Cardiac muscle cell (in vitro differentiated cells and primary cell): ENCODE results near the gene SNRNP48. TPM values are rescaled to one million over a fixed set of nuclear protein-coding genes. Genes with fewer than 3 reads are reported as not detected.

Source experiments
- DNase-seq, 2 donors: peaks; one replicate each; pipeline versions ENCODE4 v3.0.0 to v3.0.0-alpha.2; 2010 to 2017; ENCODE audit warnings: low read depth in 1 of 2, low spot score in 1 of 2
- H3K27ac ChIP-seq: fragments of 200-600 bp; sonication (generic); 2 replicates; pipeline ENCODE4 v1.5.1; 2016
- H3K27me3 ChIP-seq: fragments of 200-600 bp; sonication (generic); 2 replicates; pipeline ENCODE4 v1.6.0; 2016; ENCODE audit warnings: control low read depth
- H3K36me3 ChIP-seq: fragments of 200-600 bp; sonication (generic); 2 replicates; pipeline ENCODE4 v1.5.1; 2016; ENCODE audit warnings: control low read depth
- H3K4me1 ChIP-seq: fragments of 200-600 bp; sonication (generic); 2 replicates; pipeline ENCODE4 v1.8.1; 2017; ENCODE audit warnings: low read depth, mild to moderate bottlenecking, mixed run types
- H3K4me3 ChIP-seq: fragments of 200-600 bp; sonication (generic); 2 replicates; pipeline ENCODE4 v1.5.1; 2016; ENCODE audit warnings: mild to moderate bottlenecking
- H3K9me3 ChIP-seq: fragments of 200-600 bp; sonication (generic); 2 replicates; pipeline ENCODE4 v1.5.1; 2017; ENCODE audit warnings: low read depth, mild to moderate bottlenecking, control low read depth
- CTCF ChIP-seq: IDR thresholded peaks from 2 replicates; pipeline ENCODE4 v1.5.1; 2012; ENCODE audit warnings: low read depth, mild to moderate bottlenecking, low read length
- polyA plus RNA-seq: library from polyadenylated mRNA; unstranded; fragments of >200 nt; fragmentation: Nextera tagmentation; extraction: Ambion mirVana; gene quantifications from 2 replicates; pipeline ENCODE4 v1.2.1, GENCODE V29; 2016
- total RNA-seq: library from RNA; depleted of rRNA; stranded (reverse); fragments of >200 nt; gene quantifications from 2 replicates; pipeline ENCODE4 v1.2.3, GENCODE V29; 2016

Gene SNRNP48
- total and polyA plus RNA-seq, 2 experiments from 2014 or later = 9.2 to 24.8 TPM

GRCh38 chr6:7637533-7637932 is 47.5 kb downstream of the SNRNP48 start:
- Histone ChIP-seq H3K27me3 (no peaks in the 10 kb centered on the region), H3K4me1 (no peaks in the 10 kb centered on the region)
- TF ChIP-seq CTCF = no peak

GRCh38 chr6:7639427-7639826 is 49.4 kb downstream of the SNRNP48 start:
- H3K9me3 ChIP-seq = no peaks in the 10 kb centered on the region
- TF ChIP-seq CTCF = no peak
- no peak overlapping the region for H3K27ac ChIP-seq
- H3K4me1 ChIP-seq = no peaks in the 10 kb centered on the region
- DNase-seq = no peak
- no peaks in the 10 kb centered on the region for H3K27me3 ChIP-seq
- no peaks in the 10 kb centered on the region for H3K36me3 ChIP-seq
- H3K4me3 ChIP-seq = no peak overlapping the region

More at GRCh38 chr6:7637533-7637932, 47.5 kb downstream of the SNRNP48 start:
- H3K9me3 ChIP-seq = no peaks in the 10 kb centered on the region
- peak in 1 of 2 donors; percentile 21 for DNase-seq
- H3K4me3 ChIP-seq = no peak overlapping the region
- no peaks in the 10 kb centered on the region for H3K36me3 ChIP-seq
- H3K27ac ChIP-seq = no peak overlapping the region

GRCh38 chr6:7640016-7640415 is 50.0 kb downstream of the SNRNP48 start:
- TF ChIP-seq CTCF = no peak
- DNase-seq = no peak
- Histone ChIP-seq H3K9me3 (no peaks in the 10 kb centered on the region), H3K4me1 (no peaks in the 10 kb centered on the region), H3K27ac (no peak overlapping the region), H3K4me3 (no peak overlapping the region), H3K36me3 (no peaks in the 10 kb centered on the region), H3K27me3 (no peaks in the 10 kb centered on the region)

GRCh38 chr6:7640607-7641577 is 50.9 kb downstream of the SNRNP48 start:
- Histone ChIP-seq H3K36me3 (no peaks in the 10 kb centered on the region), H3K4me3 (no peak overlapping the region), H3K9me3 (no peaks in the 10 kb centered on the region), H3K27me3 (no peaks in the 10 kb centered on the region), H3K27ac (no peak overlapping the region), H3K4me1 (no peaks in the 10 kb centered on the region)
- peak in 1 of 2 donors; percentile 74 for DNase-seq
- no peak for TF ChIP-seq CTCF

GRCh38 chr6:7642791-7643190 is 52.8 kb downstream of the SNRNP48 start:
- H3K9me3 ChIP-seq = no peaks in the 10 kb centered on the region
- no peaks in the 10 kb centered on the region for H3K4me1 ChIP-seq
- H3K4me3 ChIP-seq = no peak overlapping the region
- no peak for DNase-seq
- H3K27ac ChIP-seq = no peak overlapping the region
- no peaks in the 10 kb centered on the region for H3K27me3 ChIP-seq
- H3K36me3 ChIP-seq = no peaks in the 10 kb centered on the region
- TF ChIP-seq CTCF = no peak
